Activated CD4-positive, alpha-beta memory T cell treated with anti-CD3 and anti-CD28 coated beads for 36 hours (primary cell): ENCODE measurements around the gene PPP1R1C. TPM values are rescaled to one million over a fixed set of nuclear protein-coding genes. Genes with fewer than 3 reads are reported as not detected.

ENCODE experiments used
- CTCF ChIA-PET: fragments of 350-600 bp; sonication (Branson Sonifier 250); formaldehyde crosslinking; loops from one replicate; lab custom pipeline; 2021; ENCODE audit warnings: antibody characterized with exemption, inconsistent platforms; lab: Charles Lee
- POLR2A ChIA-PET: fragments of 350-600 bp; sonication (Branson Sonifier 250); formaldehyde crosslinking; loops from one replicate; lab custom pipeline; 2021; ENCODE audit warnings: antibody characterized with exemption; lab: Charles Lee
- DNase-seq: peaks from one replicate; pipeline ENCODE4 v3.0.0-alpha.2; 2020
- H3K27ac Mint-ChIP-seq: one replicate; pipeline ENCODE4 v1.8.0; 2021; ENCODE audit warnings: mixed read lengths
- H3K27me3 Mint-ChIP-seq: one replicate; pipeline ENCODE4 v1.8.0; 2021; ENCODE audit warnings: mixed read lengths
- H3K36me3 Mint-ChIP-seq: one replicate; pipeline ENCODE4 v1.8.0; 2021; ENCODE audit warnings: mixed read lengths
- H3K4me1 Mint-ChIP-seq: one replicate; pipeline ENCODE4 v1.8.0; 2021; ENCODE audit warnings: low read depth, mixed read lengths
- H3K4me3 Mint-ChIP-seq: one replicate; pipeline ENCODE4 v1.8.0; 2021; ENCODE audit warnings: mild to moderate bottlenecking, mixed read lengths
- H3K9me3 Mint-ChIP-seq: one replicate; pipeline ENCODE4 v1.8.0; 2021; ENCODE audit warnings: mixed read lengths
- intact Hi-C: fragments of 100-400 bp; cut with micrococcal nuclease; formaldehyde crosslinking; loops from one replicate; pipeline ENCODE4 v1.15.1; 2023
- total RNA-seq, 2 experiments: library from RNA; stranded (reverse); gene quantifications; one replicate each; pipeline ENCODE4 v1.2.3, GENCODE V29; 2021

Gene PPP1R1C
- total RNA-seq, 2 experiments from 2014 or later, result not detected

DNA sequence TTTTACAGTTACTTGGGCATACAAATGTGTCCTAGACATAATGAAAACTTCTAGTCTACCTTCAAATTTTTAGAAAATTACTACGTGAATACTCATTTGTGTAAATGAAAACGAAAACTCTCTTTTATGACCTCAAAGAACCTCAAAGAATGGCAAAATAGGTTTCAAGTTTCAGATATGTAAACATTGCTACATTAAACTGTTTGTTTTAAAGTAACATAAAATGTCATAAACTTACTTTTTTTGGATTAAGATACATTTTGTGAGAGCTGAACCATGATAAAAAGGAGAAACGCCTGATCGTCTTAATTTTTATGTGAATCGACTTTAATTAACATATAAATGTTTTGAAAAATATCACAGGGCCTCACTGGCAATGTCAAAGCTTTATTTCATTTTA lies 91.4 kb downstream of the PPP1R1C start:
- DNase-seq, result no peak
- intact Hi-C loops, result loop anchor here (1.0 to 5.0 kb wide), 2 partner anchors 125 to 335 kb away; no protein-coding TSS in a partner anchor
- no peak overlapping the region for H3K4me3 Mint-ChIP-seq
- H3K27ac Mint-ChIP-seq, result no peak overlapping the region
- no peaks in the 10 kb centered on the region for H3K4me1 Mint-ChIP-seq
- H3K36me3 Mint-ChIP-seq, result no peaks in the 10 kb centered on the region
- H3K27me3 Mint-ChIP-seq, result peaks cover 4% of the 10 kb centered on the region
- H3K9me3 Mint-ChIP-seq, result no peaks in the 10 kb centered on the region
- ChIA-PET CTCF (interaction anchor here (1.0 to 3.3 kb wide), 8 partner anchors 9 to 345 kb away, joined by 3 to 18 read pairs (median 4); no protein-coding TSS in a partner anchor), POLR2A (no interaction called here)

DNA sequence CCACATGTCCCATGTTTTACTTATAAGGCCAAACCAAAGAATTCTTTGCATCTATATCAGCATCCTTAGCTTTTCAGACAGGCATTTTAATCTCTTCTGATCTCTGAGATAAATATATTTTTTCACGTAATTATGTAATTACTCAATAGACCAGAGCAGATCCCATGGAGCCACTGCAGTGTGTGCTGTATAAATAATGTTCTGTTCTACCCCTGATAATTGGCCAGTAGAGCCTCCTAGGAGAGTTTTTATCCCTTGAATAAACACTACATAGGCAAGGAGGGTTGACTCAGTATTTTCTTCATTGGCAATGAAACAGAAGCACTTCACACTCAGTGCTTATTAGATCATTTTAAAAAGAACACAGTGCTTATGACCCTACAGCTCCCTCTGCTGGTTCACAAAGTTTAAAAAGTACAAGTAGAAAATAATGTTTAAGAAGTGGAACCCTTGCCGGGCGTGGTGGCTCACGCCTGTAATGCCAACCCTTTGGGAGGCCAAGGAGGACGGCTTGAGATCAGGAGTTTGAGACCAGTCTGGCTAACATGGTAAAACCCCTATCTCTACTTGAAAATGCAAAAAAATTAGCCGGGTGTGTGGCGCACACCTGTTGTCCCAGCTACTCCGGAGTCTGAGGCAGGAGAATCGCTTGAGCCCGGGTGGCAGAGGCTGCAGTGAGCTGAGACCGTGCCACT lies 91.9 kb downstream of the PPP1R1C start:
- Mint-ChIP-seq H3K36me3 (no peaks in the 10 kb centered on the region), H3K9me3 (no peaks in the 10 kb centered on the region), H3K4me1 (no peaks in the 10 kb centered on the region), H3K27me3 (peaks cover 4% of the 10 kb centered on the region), H3K27ac (no peak overlapping the region), H3K4me3 (no peak overlapping the region)
- POLR2A ChIA-PET, result no interaction called here
- no peak for DNase-seq
- intact Hi-C loops, result loop anchor here (1.0 to 5.0 kb wide), 2 partner anchors 125 to 335 kb away; no protein-coding TSS in a partner anchor
- CTCF ChIA-PET, result interaction anchor here (0.9 to 3.3 kb wide), 11 partner anchors 8 to 364 kb away, joined by 3 to 18 read pairs (median 3); no protein-coding TSS in a partner anchor

DNA sequence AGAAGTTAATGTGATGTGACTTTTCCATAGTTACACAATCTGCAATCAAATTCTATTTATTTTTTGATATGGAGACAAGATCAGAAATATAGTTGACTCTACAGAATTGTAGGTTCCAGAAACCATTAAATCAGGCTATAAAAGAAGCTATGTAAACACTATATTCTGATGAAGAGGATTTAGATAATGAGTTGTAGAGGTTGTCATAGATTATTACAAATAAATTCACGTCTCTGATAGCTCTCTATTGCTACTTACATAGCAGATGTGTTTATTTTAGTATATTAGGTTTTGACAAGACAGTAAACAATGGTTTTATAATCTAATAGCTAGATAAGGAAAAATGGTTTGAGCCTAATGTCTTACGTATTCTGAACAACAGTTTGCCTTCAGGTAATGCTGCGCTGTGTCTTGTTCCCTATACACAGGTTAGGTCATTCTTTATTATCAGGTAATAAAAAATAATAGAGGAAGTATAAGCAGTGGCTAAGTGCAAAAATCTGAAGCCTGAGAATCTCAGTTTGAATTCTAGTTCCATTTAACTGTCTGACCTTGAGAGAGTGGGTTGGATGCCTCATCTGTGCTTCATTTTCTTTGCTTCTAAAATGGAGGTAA lies 93.4 kb downstream of the PPP1R1C start:
- H3K4me1 Mint-ChIP-seq, result no peaks in the 10 kb centered on the region

DNA sequence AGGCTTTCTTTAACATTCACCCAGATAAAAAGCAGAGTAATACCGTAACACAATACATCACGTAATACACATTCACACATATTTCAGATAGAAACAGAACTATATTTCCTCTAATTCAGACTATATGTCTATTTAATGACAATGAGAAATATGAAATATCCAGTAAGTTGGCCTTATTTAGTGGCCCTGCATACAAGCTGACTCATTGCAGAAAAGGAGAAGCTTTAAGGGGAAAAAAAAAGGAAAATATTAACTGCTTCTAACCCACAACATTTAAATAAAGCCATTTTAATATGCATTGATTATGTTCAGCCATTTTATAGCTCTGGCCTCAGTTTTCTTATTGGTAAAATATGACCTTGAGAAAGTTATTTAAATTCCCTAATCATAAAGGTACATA lies 94.8 kb downstream of the PPP1R1C start:
- H3K4me1 Mint-ChIP-seq, result no peaks in the 10 kb centered on the region
- H3K36me3 Mint-ChIP-seq, result no peaks in the 10 kb centered on the region
- intact Hi-C loops, result no loop called here
- no peak overlapping the region for H3K27ac Mint-ChIP-seq
- POLR2A ChIA-PET, result no interaction called here
- H3K9me3 Mint-ChIP-seq, result no peaks in the 10 kb centered on the region
- DNase-seq, result no peak
- CTCF ChIA-PET, result no interaction called here
- H3K4me3 Mint-ChIP-seq, result no peak overlapping the region
- peaks cover 4% of the 10 kb centered on the region for H3K27me3 Mint-ChIP-seq

More for the DNA sequence above, 93.4 kb downstream of the PPP1R1C start:
- ChIA-PET POLR2A (no interaction called here), CTCF (interaction anchor here (2.0 to 3.3 kb wide), 2 partner anchors 16 to 336 kb away, joined by 7 to 18 read pairs; no protein-coding TSS in a partner anchor)
- no peaks in the 10 kb centered on the region for H3K36me3 Mint-ChIP-seq
- no peak overlapping the region for H3K27ac Mint-ChIP-seq
- H3K4me3 Mint-ChIP-seq, result no peak overlapping the region
- H3K27me3 Mint-ChIP-seq, result peaks cover 4% of the 10 kb centered on the region
- no peaks in the 10 kb centered on the region for H3K9me3 Mint-ChIP-seq
- DNase-seq, result no peak
- intact Hi-C loops, result loop anchor here (5.0 kb wide), 1 partner anchor 127 kb away; no protein-coding TSS in a partner anchor

- Mint-ChIP-seq H3K9me3 (no peaks in the 10 kb centered on the region), H3K4me3 (no peak overlapping the region), H3K36me3 (no peaks in the 10 kb centered on the region), H3K4me1 (no peaks in the 10 kb centered on the region), H3K27ac (no peak overlapping the region), H3K27me3 (peaks cover 3% of the 10 kb centered on the region)
- ChIA-PET CTCF (no interaction called here), POLR2A (no interaction called here)
- intact Hi-C loops, result no loop called here
- DNase-seq, result no peak
Measured at GRCh38 chr2:182081602-182082260, 96.1 kb downstream of the PPP1R1C start.

DNA sequence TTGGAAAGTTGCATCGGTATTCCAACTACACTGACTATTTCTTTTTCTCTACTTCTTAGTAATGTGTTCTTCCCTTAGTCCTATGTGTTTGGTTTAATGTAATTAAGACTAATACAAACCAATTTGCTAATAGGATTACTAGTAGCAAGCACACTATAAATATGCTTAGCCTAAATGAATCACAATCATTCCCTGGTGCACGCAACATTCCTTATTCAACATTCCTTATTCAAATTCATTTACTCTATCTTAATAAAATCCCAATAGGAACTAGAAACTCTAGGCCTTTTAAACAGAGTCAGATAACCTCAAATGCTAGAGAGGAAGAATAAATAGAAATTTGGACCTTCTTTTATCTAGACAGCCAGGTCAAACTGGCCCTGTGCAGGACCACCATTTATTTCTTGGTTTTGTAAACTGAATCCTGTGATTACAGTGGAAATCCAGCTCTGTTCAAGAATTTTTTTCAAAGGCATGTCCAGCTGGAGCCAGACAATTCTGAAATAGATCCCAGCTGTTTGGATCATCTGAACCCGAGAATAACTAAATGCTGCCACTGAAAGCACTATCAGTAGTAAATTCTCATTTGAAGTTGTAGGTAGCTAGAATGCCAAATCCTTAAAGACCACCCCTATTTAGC lies 103.1 kb downstream of the PPP1R1C start:
- Mint-ChIP-seq H3K9me3 (no peaks in the 10 kb centered on the region), H3K4me1 (no peaks in the 10 kb centered on the region), H3K4me3 (no peak overlapping the region), H3K27me3 (peaks cover 2% of the 10 kb centered on the region), H3K27ac (no peak overlapping the region), H3K36me3 (no peaks in the 10 kb centered on the region)
- ChIA-PET POLR2A (no interaction called here), CTCF (interaction anchor here (1.4 kb wide), 2 partner anchors 8 to 11 kb away, joined by 3 to 4 read pairs; no protein-coding TSS in a partner anchor)
- intact Hi-C loops, result no loop called here
- no peak for DNase-seq

- Mint-ChIP-seq H3K4me1 (no peaks in the 10 kb centered on the region), H3K4me3 (no peak overlapping the region), H3K36me3 (no peaks in the 10 kb centered on the region), H3K27me3 (peaks cover 2% of the 10 kb centered on the region), H3K9me3 (no peaks in the 10 kb centered on the region), H3K27ac (no peak overlapping the region)
- ChIA-PET POLR2A (no interaction called here), CTCF (no interaction called here)
- no peak for DNase-seq
- intact Hi-C loops, result no loop called here
Measured at GRCh38 chr2:182090486-182090885, 104.8 kb downstream of the PPP1R1C start.

DNA sequence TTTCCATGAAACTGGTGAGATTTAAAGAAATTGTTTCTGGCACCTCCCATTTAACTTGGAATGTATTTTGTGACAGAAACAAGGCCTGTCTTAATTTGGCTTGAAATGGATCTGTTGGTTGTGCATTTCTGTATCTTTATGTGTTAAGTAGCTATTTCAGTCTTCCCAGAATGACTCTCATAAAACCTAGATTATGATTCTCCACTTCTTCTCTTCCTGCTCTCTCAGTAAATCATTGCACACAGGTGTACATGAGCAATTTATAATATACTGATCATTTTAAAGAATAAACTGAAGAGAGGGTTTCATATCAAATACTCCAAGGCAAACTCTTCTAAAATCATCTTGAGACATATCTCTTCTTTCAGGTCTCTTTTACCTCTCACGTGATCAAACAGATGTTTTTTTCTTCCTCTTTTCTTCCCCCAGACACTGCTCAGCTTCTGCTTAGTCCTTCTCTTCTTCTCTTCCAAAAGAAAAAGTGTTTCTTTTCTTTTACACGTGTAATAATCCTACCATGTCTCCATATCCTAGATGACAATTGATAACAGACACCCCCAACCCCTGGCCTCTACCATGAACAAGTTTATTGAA lies 112.0 kb downstream of the PPP1R1C start:
- ChIA-PET POLR2A (no interaction called here), CTCF (interaction anchor here (1.8 kb wide), 1 partner anchor 10 kb away, joined by 4 read pairs; no protein-coding TSS in a partner anchor)
- Mint-ChIP-seq H3K4me3 (no peak overlapping the region), H3K27me3 (no peaks in the 10 kb centered on the region), H3K9me3 (no peaks in the 10 kb centered on the region), H3K27ac (no peak overlapping the region), H3K36me3 (no peaks in the 10 kb centered on the region), H3K4me1 (no peaks in the 10 kb centered on the region)
- no peak for DNase-seq
- intact Hi-C loops, result no loop called here

DNA sequence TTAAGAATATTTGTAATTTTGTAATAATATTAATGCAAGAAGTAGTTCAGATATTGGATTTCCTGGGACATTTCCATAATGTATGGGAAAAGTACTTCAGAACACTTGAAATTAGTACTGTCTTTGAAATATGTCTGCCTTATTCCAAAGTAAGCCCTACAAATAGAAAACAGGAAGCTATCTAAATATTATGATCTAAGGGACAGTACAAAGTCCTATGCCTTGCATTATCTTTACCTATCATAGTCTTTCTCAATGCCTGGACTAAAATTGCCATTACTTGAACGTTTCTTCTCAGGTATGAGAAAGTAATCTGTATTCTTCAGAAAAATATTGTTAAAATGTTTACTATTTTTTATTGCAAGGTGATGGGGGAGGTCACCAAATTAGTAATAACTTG lies 113.0 kb downstream of the PPP1R1C start:
- intact Hi-C loops, result no loop called here
- no peak for DNase-seq
- ChIA-PET POLR2A (no interaction called here), CTCF (no interaction called here)
- no peaks in the 10 kb centered on the region for H3K27me3 Mint-ChIP-seq
- no peak overlapping the region for H3K4me3 Mint-ChIP-seq
- H3K27ac Mint-ChIP-seq, result no peak overlapping the region
- H3K9me3 Mint-ChIP-seq, result no peaks in the 10 kb centered on the region
- no peaks in the 10 kb centered on the region for H3K4me1 Mint-ChIP-seq
- H3K36me3 Mint-ChIP-seq, result no peaks in the 10 kb centered on the region

GRCh38 chr2:182101263-182101662 lies 115.6 kb downstream of the PPP1R1C start:
- Mint-ChIP-seq H3K36me3 (no peaks in the 10 kb centered on the region), H3K4me3 (no peak overlapping the region)
- intact Hi-C loops, result no loop called here

DNA sequence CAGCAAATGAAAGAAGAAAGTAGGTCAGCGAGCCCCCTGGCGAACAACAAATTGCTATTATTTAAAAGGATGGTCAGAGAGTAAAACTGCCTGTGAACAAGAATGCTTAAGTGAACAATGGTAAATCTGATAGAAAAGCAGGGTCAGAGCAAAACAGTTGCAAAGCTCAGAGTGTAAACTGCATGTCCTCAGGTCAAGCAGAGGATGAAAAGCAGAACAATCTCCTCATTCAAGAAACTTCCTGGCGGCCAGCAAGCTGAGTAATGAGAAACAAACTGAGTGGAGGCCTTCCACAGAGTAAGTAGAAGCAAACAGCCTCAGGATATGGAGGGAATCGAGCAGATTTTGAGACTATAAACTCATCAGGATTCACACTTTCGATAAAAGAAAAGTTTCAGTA lies 117.9 kb downstream of the PPP1R1C start:
- ChIA-PET POLR2A (no interaction called here), CTCF (no interaction called here)
- intact Hi-C loops, result no loop called here
- Mint-ChIP-seq H3K27ac (no peak overlapping the region), H3K4me1 (no peaks in the 10 kb centered on the region), H3K27me3 (no peaks in the 10 kb centered on the region), H3K9me3 (no peaks in the 10 kb centered on the region), H3K4me3 (no peak overlapping the region), H3K36me3 (no peaks in the 10 kb centered on the region)
- no peak for DNase-seq

More at GRCh38 chr2:182101263-182101662, 115.6 kb downstream of the PPP1R1C start:
- Mint-ChIP-seq H3K27ac (no peak overlapping the region), H3K4me1 (no peaks in the 10 kb centered on the region), H3K9me3 (no peaks in the 10 kb centered on the region), H3K27me3 (no peaks in the 10 kb centered on the region)
- ChIA-PET CTCF (no interaction called here), POLR2A (no interaction called here)
- DNase-seq, result no peak
